GM19238 (cell line): ENCODE results near the gene SPINK6.

Experiments
- DNase-seq: peaks from one replicate; pipeline ENCODE4 v3.0.0; 2011; ENCODE audit warnings: low spot score; ENCODE audit not compliant: insufficient read length

SPINK6 gene

DNA sequence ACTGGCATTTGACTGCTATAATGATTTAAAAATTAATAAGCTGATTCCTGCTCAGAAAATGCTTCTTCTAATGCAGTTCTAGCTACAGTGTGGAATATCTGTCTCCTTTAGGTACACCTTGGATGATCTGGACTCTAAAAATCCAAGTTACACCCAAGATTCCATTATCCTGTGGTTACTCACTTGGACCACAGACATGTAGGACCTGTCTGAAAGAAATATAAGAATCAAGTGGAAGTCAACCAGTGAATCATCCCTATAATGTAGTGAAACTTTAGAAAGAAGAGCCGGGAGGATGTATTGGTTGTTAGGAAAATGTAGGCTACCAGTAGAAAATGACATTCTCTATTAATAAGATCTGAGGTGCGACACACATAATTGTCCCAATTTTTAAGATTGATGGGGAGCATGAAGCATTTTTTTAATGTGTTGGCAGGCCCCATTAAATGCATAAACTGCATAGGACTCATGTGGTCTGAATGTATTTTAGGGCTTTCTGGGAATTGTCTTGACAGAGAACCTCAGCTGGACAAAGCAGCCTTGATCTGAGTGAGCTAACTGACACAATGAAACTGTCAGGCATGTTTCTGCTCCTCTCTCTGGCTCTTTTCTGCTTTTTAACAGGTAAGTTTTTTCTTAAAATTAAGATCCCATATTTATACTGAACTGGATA lies at the start of gene SPINK6:
Gene SPINK6 (plus strand): TSS at position 512 of the 673 bp plus-strand sequence. CDS start 55 bp downstream, at position 567.
- no peak for DNase-seq

DNA sequence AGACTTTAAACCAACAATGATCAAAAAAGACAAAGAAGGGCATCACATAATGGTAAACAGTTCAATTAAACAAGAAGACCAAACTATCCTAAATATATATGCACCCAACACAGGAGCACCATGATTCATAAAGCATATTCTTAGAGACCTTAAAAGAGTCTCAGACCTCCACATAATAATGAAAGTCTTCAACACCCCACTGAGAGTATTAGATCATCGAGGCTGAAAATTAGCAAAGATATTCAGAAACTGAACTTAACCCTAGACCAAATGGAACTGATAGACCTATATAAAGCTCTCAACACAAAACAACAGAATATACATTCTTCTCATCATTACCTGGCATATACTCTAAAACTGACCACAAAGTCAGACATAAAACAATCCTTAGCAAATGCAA lies 46.2 kb upstream of the SPINK6 start:
- no peak for DNase-seq

DNA sequence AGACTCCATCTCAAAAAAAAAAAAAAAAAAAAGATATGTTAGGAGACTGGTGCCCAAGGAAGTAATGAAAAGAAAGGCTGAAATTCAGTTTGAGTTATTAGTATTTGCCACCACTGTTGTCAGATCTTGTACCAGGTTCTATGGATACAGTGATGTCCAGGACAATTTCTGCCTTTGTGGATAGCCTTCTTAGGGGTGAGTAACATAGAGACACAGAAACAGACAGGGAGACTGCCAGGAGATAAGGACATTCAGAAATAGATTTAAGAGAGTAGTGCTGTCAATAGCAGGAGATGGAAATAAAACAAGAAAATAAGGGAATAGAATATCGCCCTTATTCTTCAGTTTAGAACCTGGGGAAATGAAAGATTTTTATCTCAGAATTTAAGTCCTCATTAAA lies 40.8 kb upstream of the SPINK6 start:
- no peak for DNase-seq

DNA sequence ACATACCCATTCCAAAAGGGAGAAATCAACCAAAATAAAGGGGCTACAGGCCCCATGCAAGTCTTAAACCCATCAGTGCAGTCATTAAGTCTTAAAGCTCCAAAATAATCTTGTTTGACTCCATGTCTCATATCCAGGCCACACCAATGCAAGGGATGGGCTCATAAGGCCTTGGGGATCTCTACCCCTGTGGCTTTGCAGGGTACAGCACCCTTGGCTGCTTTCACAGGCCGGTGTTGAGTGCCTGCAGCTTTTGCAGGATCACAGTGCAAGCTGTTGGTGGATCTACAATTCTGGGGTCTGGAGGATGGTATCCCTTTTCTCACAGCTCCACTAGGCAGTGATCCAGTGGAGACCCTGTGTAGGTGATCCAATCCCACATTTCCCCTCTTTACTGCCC lies 39.5 kb upstream of the SPINK6 start:
- no peak for DNase-seq

- DNase-seq = no peak
These were observed 36.1 kb upstream of the SPINK6 start for GRCh38 chr5:148166550-148167283.

DNA sequence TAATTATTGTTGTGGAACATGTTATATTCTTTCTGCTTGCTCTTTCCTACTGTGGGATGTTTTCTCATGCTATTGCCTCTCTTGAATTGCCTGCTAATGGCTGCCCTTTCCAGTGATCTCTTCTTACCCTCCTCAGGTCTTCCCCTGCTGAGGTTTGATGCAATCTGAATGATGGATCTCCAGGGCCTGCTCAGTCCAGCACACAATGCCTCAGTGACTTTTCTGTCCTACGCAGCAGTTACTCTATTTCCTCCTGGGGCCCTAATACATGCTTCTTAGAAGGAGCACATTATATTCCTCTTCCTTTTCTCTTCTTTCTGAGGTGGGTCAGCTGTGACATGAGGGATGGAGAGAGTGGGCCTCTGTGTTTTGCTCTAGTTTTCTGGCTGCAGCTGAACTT lies 34.6 kb upstream of the SPINK6 start, which contains the start of gene SPINK14:
Gene SPINK14 (plus strand): TSS at position 301 of the 400 bp plus-strand sequence. CDS start 1,187 bp downstream, outside the sequence.
- no peak for DNase-seq

GRCh38 chr5:148172377-148172776 lies 30.5 kb upstream of the SPINK6 start:
- DNase-seq = no peak

- no peak for DNase-seq
These were observed 26.4 kb upstream of the SPINK6 start for GRCh38 chr5:148176480-148176879.

- no peak for DNase-seq
These were observed 25.6 kb upstream of the SPINK6 start for GRCh38 chr5:148177207-148177606.

DNA sequence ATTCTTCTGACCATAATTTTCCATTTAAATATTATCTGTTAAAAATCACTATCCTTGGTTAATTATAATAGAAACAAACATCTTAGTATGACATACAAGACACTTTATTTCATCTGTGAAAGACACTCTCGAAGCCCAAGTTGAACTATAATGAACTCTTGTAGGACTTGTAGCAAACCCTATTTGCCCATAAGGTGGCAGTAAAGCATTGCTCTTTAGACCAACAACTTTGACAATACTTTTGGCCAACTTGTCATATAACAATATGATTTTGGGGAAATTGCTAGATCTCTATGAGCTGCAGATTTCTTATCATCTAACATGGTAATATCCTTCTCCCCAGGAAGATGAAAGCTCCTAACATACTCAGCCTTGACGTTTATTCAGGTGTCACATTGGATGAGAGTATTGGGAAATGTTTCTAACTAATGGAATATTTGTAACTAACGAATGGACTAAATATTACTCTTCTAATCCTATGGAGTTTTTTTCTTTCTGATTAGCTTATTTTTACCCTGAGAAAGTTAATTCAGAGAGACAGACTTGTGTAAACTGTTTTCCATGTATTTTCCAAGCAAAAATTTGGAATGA lies 23.5 kb upstream of the SPINK6 start:
- DNase-seq = no peak

- no peak for DNase-seq
These were observed 16.4 kb upstream of the SPINK6 start for GRCh38 chr5:148186248-148187003.

DNA sequence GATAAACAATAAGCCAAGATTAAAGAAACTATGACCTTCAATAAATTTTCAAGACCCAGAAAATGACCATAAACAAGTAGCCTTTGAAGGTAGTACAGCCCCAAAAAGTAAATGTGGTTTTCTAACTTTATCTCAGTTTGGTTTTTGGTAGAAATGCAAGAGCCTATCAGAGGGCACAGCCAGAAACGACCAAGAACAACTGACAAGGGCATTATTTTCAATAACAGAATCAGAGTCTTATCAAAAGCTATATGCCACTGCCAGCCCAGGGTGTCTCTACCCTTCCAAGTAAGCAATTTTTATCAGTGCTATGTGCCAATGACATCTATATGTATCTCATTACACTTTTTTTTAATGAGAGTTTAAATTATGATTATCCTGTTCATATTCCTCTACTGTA lies 11.8 kb upstream of the SPINK6 start:
- DNase-seq = no peak

- DNase-seq = no peak
These were observed 9.6 kb upstream of the SPINK6 start for GRCh38 chr5:148193202-148193601.

DNA sequence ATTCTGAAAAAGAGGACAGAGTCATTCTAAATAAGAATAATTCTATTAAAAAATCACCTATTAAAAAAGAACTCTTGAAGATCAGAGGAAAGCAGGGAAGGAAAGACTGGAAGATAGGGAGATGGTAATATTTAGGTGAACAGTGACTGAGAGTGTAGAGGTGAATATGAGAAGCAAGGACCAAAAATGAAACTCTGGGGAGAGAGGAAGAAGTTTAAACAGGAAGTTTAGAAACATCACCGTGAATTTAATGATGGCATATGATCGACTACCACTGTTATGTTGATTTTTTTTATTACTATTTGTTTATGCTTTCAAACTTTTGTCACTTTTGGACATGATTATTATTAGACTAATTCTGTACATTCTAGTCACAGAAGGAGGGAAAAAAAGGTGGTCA lies 1.7 kb upstream of the SPINK6 start:
- DNase-seq = no peak

DNA sequence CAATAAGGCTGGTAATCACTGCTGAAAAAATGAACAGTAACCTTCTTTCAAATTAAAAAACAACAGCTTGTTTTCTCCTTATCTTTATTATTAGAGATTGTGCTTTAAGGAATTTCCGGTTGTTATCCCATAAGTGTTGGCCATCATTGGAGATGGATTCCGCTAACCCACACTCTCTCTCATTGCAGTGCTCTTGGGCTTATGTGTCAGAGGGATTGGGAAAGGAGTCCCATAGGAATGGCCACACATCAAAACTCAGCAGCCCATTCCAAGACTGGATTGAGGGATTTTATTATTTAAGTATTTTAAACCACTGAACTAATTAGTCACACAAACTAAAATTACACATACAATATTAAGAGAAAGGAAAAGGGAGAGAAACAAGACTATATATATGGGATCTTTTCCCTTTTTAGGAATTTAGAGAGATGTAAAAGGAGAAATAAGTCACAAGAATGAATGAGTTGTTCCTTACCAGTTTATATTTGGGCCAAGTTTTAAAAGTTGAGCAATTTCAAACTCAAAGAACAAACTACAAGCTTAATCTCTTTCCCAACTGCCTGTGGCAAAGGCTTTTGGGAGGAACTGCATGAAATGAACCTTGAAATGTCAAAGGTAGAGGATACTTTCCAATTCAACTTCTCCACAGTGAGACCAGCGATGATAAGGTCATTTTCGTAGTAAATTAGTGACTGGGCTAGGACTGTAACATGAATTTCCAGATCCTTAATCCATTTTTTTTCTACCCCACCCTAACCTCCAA lies 2.4 kb downstream of the SPINK6 start:
- no peak for DNase-seq

DNA sequence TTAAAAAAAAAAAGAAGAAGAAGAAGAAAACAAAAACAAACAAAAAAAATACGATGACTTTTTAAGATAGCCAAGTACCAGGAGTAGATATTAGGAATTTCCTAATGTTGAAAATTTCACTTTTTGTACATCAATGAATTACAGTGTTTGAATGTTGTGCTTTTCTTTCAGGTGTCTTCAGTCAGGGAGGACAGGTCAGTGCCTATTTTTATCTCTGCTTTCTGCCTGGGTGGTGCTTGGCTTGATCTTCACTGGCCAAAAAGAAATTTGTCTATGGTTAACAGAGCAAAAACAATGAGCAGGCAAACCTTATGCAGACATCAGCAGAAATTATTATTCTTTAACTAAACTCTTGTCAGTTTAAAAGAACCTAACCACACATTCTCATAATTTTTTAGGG lies 3.0 kb downstream of the SPINK6 start:
- no peak for DNase-seq

DNA sequence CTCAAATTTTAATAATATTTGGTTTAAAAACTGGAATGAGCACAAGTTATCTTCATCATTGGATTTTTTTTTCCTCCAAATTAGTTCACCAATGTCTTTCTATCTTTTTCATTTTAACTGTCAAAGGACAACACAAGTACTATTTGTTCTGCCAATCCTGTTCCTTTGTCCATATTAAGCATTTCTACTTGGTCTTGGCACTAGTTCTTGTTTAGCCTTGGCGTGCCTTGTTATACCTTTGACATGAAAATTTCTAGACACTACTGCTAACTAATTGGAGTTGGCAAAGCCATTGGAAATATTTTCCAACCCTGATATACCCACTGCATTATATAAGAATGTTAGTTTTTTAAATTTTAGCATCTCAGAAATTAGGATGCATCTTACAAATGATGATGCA lies 3.8 kb downstream of the SPINK6 start:
- no peak for DNase-seq

DNA sequence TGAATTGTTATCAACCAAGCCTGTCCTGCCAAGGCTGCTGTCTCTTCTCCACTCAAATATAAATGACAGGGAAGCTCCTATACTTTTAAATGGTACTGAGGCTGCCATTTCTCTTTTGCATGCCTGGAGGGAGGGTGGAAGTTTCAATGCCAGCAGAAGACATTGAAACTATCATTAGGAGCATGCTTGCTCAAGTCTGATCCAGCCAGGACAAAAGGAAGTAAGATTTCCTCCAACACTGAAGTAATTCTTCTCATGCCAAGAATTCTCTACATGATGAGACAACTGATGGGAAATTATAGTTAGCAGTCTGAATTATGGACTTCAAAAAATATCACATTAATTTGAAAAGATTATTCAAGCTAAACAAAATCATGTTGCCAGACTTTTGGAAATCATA lies 5.4 kb downstream of the SPINK6 start:
- DNase-seq = no peak

- no peak for DNase-seq
These were observed 6.4 kb downstream of the SPINK6 start for GRCh38 chr5:148209151-148209770.

GRCh38 chr5:148214665-148215185 lies 11.9 kb downstream of the SPINK6 start:
- no peak for DNase-seq
